Upper lobe of left lung (tissue), 4 donors: ENCODE results near the gene ICE1.

Experiments
- POLR2A ChIP-seq, 4 donors: fragments of 450-650 bp; IDR thresholded peaks; one replicate each; pipeline ENCODE4 v1.5.1; 2016 to 2017; ENCODE audit warnings: antibody characterized with exemption in 4 of 4, mild to moderate bottlenecking in 2 of 4
- TF ChIP-seq, protein P1 (sequence below), 6 experiments: fragments of 450-650 bp in 4 of 6; fragments of 200-600 bp in 2 of 6; sonication (generic) in 2 of 6; IDR thresholded peaks; one replicate each; pipeline ENCODE4 v1.5.1; 2016 to 2019; ENCODE audit warnings: antibody characterized with exemption in 6 of 6

DNA sequence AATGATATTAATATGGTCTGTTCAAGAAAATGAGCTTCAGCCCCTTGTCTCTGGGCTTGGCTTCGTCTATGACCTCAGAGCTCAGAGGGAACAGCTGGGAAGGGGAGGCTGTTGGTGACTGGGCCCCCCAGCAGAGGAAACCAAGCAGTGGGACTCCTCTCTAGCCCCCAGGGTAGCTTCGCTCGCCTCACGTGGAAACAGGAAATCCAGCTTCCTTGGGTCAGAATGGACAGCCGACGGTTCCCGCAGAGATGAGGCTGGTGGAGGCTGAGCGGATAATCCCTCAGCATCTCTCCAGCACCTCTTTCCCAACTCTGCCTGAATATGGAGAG lies 37.2 kb upstream of the ICE1 start:
- TF ChIP-seq, protein P1, sequence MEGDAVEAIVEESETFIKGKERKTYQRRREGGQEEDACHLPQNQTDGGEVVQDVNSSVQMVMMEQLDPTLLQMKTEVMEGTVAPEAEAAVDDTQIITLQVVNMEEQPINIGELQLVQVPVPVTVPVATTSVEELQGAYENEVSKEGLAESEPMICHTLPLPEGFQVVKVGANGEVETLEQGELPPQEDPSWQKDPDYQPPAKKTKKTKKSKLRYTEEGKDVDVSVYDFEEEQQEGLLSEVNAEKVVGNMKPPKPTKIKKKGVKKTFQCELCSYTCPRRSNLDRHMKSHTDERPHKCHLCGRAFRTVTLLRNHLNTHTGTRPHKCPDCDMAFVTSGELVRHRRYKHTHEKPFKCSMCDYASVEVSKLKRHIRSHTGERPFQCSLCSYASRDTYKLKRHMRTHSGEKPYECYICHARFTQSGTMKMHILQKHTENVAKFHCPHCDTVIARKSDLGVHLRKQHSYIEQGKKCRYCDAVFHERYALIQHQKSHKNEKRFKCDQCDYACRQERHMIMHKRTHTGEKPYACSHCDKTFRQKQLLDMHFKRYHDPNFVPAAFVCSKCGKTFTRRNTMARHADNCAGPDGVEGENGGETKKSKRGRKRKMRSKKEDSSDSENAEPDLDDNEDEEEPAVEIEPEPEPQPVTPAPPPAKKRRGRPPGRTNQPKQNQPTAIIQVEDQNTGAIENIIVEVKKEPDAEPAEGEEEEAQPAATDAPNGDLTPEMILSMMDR (IDR thresholded peaks at IDR 0.05): no peak
- no peak for TF ChIP-seq POLR2A (IDR thresholded peaks at IDR 0.05)
